ENCODE measurements around the gene KLHL41.

GRCh38 chr2:169569948-169570347, 60.4 kb downstream of the KLHL41 start:
- TF ChIP-seq CTCF (tag by site-specific recombination; IDR thresholded peaks at IDR 0.05) (no peak), ZBTB7A (tag by site-specific recombination; IDR thresholded peaks at IDR 0.05; ENCODE audit: low read depth) (no peak), ZNF280C (tag by site-specific recombination; IDR thresholded peaks at IDR 0.05) (no peak), KLF10 (tag by site-specific recombination; IDR thresholded peaks at IDR 0.05) (no peak), ZNF274 (IDR thresholded peaks at IDR 0.05; ENCODE audit: low read length) (no peak), ZNF274 (tag by site-specific recombination; IDR thresholded peaks at IDR 0.05; ENCODE audit: borderline replicate concordance) (no peak), ZNF488 (tag by site-specific recombination; IDR thresholded peaks at IDR 0.05) (no peak), REPIN1 (tag by site-specific recombination; IDR thresholded peaks at IDR 0.05; ENCODE audit: low read depth) (no peak), ZNF639 (tag by site-specific recombination; IDR thresholded peaks at IDR 0.05) (no peak), ZNF16 (tag by site-specific recombination; IDR thresholded peaks at IDR 0.05; ENCODE audit: low read depth) (no peak), ZNF670 (tag by site-specific recombination; IDR thresholded peaks at IDR 0.05; ENCODE audit: low read depth) (no peak), TSHZ1 (tag by site-specific recombination; IDR thresholded peaks at IDR 0.05; ENCODE audit: borderline replicate concordance) (no peak), ZNF776 (tag by site-specific recombination; IDR thresholded peaks at IDR 0.05; ENCODE audit: borderline replicate concordance) (no peak), ZNF138 (tag by site-specific recombination; IDR thresholded peaks at IDR 0.05; ENCODE audit: borderline replicate concordance) (no peak)
